ENCODE results near the gene LSM3. TPM values are rescaled to one million over a fixed set of nuclear protein-coding genes. Genes with fewer than 3 reads are reported as not detected.

LSM3 gene
- 16.3 and 17.6 TPM in 2 replicates for total RNA-seq

GRCh38 chr3:14178247-14179113 lies at the start of gene LSM3, which contains the start of gene XPC:
TSS of gene LSM3 (plus strand) at chr3:14178817. CDS start at chr3:14178861, 44 bp downstream.
TSS of gene XPC (minus strand) at chr3:14178601. CDS start at chr3:14178568, 33 bp downstream.

Other genes with a start within 250 kb of the LSM3 start
- 17.3 and 17.7 TPM in 2 replicates for gene CHCHD4, start 53.9 kb upstream of the LSM3 start, total RNA-seq
- gene TMEM43, start 53.8 kb upstream of the LSM3 start, total RNA-seq: 126 and 136 TPM in 2 replicates
- gene XPC, start 216 bp upstream of the LSM3 start, total RNA-seq: 42.0 and 46.1 TPM in 2 replicates
- 7.5 and 8.9 TPM in 2 replicates for gene SLC6A6, start 223.8 kb downstream of the LSM3 start, total RNA-seq